ENCODE data around the gene CAB39L. TPM values are rescaled to one million over a fixed set of nuclear protein-coding genes. Genes with fewer than 3 reads are reported as not detected.

Gene CAB39L
- total RNA-seq, 4 donors from 2014 or later, result 75.4 to 119 (median 81.8) TPM

DNA sequence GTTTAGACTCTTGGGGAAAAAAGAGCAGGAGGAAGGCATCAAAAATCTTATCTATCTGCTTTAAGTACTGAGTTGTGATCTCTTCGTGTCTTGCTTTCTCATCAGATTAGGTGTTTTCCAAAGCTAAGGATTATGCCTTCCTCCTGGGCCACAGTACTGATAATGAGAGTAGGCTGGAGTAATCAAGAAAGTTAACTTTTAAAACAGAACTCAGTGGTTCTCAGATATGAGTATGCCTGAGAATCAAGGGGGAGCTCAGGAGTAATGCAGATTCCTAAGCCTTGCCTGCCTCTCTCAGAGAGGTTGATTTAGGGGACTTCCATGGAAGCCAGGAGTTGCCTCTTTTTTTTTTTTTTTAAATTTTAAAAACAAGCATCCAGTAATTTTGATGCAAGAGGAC is 172.6 kb downstream of the CAB39L start:
- 0% methylated on average over 1 of the region's 1 CpG for WGBS
- intact Hi-C loops (cut with DNase I), result no loop called here
- DNase-seq (ENCODE audit: extremely low spot score), result no peak
- Histone ChIP-seq H3K27me3 (no peaks in the 10 kb centered on the region), H3K4me1 (no peaks in the 10 kb centered on the region), H3K4me3 (no peak overlapping the region), H3K9me3 (no peaks in the 10 kb centered on the region), H3K27ac (replicated peaks in 1 of 4) (no peak overlapping the region), H3K36me3 (peaks cover 0 to 23% (median 10%) of the 10 kb centered on the region in 4 donors)
- TF ChIP-seq POLR2AphosphoS5 (IDR thresholded peaks at IDR 0.05) (no peak), CTCF (IDR thresholded peaks at IDR 0.05) (no peak), POLR2A (IDR thresholded peaks at IDR 0.05; ENCODE audit: low read depth) (no peak), EP300 (IDR thresholded peaks at IDR 0.05) (no peak)

DNA sequence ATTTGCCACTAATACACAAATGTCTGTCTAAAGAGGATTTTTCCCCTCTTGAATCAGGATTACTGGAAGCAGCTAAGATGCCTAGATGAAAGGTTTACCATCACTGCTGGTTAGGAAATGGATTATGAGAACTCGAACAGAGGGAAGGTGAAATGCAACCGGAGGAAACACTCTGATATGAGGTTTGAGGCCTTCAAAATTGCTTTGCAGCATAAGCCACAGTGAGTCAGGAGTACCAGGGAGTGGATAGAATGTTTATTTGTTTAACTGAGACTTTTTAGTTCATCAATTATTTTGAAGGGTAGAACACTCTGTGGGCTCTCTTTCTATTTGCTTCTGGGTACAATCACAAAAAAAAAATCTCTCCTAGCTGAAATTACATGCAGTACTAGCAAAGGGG is 178.0 kb downstream of the CAB39L start:
- Histone ChIP-seq H3K9me3 (no peaks in the 10 kb centered on the region), H3K27me3 (no peaks in the 10 kb centered on the region), H3K36me3 (peaks cover 6 to 61% (median 27%) of the 10 kb centered on the region in 4 donors), H3K27ac (replicated peaks in 1 of 4) (no peak overlapping the region), H3K4me1 (no peaks in the 10 kb centered on the region), H3K4me3 (no peak overlapping the region)
- DNase-seq (ENCODE audit: extremely low spot score), result no peak
- 37% methylated on average over 2 of the region's 2 CpGs for WGBS
- TF ChIP-seq POLR2AphosphoS5 (IDR thresholded peaks at IDR 0.05) (no peak), EP300 (IDR thresholded peaks at IDR 0.05) (no peak), POLR2A (IDR thresholded peaks at IDR 0.05; ENCODE audit: low read depth) (no peak), CTCF (IDR thresholded peaks at IDR 0.05) (no peak)
- intact Hi-C loops (cut with DNase I), result no loop called here

DNA sequence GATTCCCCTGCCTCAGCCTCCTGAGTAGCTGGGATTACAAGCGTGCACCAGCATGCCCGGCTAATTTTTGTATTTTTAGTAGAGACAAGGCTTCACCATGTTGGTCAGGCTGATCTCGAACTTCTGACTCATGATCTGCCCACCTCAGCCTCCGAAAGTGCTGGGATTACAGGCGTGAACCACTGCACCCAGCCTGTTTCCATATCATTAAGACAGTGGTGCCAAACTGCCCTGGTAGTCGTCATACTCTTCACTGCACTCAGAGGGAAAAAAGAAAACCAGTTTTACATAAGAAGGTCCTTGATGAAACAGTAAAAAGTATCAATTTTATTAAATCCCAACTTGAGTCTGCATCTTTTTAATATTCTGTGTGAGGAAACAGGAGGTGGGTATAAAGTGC is 181.2 kb downstream of the CAB39L start:
- Histone ChIP-seq H3K4me3 (no peak overlapping the region), H3K4me1 (no peaks in the 10 kb centered on the region), H3K36me3 (peaks cover 22 to 79% (median 34%) of the 10 kb centered on the region in 4 donors), H3K27ac (replicated peaks in 1 of 4) (no peak overlapping the region), H3K9me3 (no peaks in the 10 kb centered on the region), H3K27me3 (no peaks in the 10 kb centered on the region)
- 94% methylated on average over 6 of the region's 6 CpGs for WGBS
- intact Hi-C loops (cut with DNase I), result no loop called here
- TF ChIP-seq CTCF (IDR thresholded peaks at IDR 0.05), result no peak
- no peak for TF ChIP-seq POLR2AphosphoS5 (IDR thresholded peaks at IDR 0.05)
- TF ChIP-seq POLR2A (IDR thresholded peaks at IDR 0.05; ENCODE audit: low read depth), result no peak
- no peak for TF ChIP-seq EP300 (IDR thresholded peaks at IDR 0.05)
- DNase-seq (ENCODE audit: extremely low spot score), result no peak

- 92% methylated on average over 6 of the region's 6 CpGs for WGBS
- H3K4me1 ChIP-seq, result no peaks in the 10 kb centered on the region
- intact Hi-C loops (cut with DNase I), result no loop called here
Observed at GRCh38 chr13:49259586-49259985, 184.3 kb downstream of the CAB39L start.

More at GRCh38 chr13:49259586-49259985, 184.3 kb downstream of the CAB39L start:
- TF ChIP-seq EP300 (IDR thresholded peaks at IDR 0.05) (no peak), CTCF (IDR thresholded peaks at IDR 0.05) (no peak), POLR2A (IDR thresholded peaks at IDR 0.05; ENCODE audit: low read depth) (no peak), POLR2AphosphoS5 (IDR thresholded peaks at IDR 0.05) (no peak)
- H3K27me3 ChIP-seq, result no peaks in the 10 kb centered on the region
- no peaks in the 10 kb centered on the region for H3K9me3 ChIP-seq
- no peak overlapping the region for H3K4me3 ChIP-seq
- no peak for DNase-seq (ENCODE audit: extremely low spot score)
- H3K36me3 ChIP-seq, result peaks cover 30 to 90% (median 41%) of the 10 kb centered on the region in 4 donors
- H3K27ac ChIP-seq (replicated peaks in 1 of 4), result no peak overlapping the region

Other genes with a start within 250 kb of the CAB39L start
- under 1 TPM in 1 of 4 donors, not detected in 3; 0.34 TPM for gene MLNR, start 223.7 kb downstream of the CAB39L start, total RNA-seq
- gene CDADC1, start 196.1 kb downstream of the CAB39L start, total RNA-seq, result 1 to 10 TPM; 6.2 to 7.5 (median 6.5) TPM
- 10 to 100 TPM in 1 of 4 donors, 1 to 10 TPM in 3; 8.4 to 13.3 (median 9.3) TPM for gene SETDB2, start 210 bp upstream of the CAB39L start, total RNA-seq
- 10 to 100 TPM; 27.5 to 54.0 (median 31.2) TPM for gene PHF11, start 51.9 kb upstream of the CAB39L start, total RNA-seq
- gene RCBTB1, start 141.5 kb upstream of the CAB39L start, total RNA-seq, result 10 to 100 TPM; 11.1 to 14.7 (median 12.3) TPM
- gene ARL11, start 184.4 kb upstream of the CAB39L start, total RNA-seq, result under 1 TPM; 0.13 to 0.83 (median 0.35) TPM
- 10 to 100 TPM; 17.0 to 56.4 (median 45.9) TPM for gene EBPL, start 247.4 kb upstream of the CAB39L start, total RNA-seq